T-helper 1 cell (primary cell): ENCODE results near the gene EPN2.

Experiments
- DNase-seq, 5 donors: peaks; one replicate each; pipeline ENCODE4 v3.0.0-alpha.2; 2012 to 2020

Gene EPN2

GRCh38 chr17:19295473-19296135 lies 58.4 kb downstream of the EPN2 start:
- DNase-seq, result no peak

GRCh38 chr17:19296786-19297778 lies 59.9 kb downstream of the EPN2 start:
- no peak for DNase-seq

- DNase-seq, result no peak
These were observed 61.5 kb downstream of the EPN2 start for GRCh38 chr17:19298569-19299213.

- no peak for DNase-seq
These were observed 62.1 kb downstream of the EPN2 start for GRCh38 chr17:19299214-19299747.

- DNase-seq, result no peak
These were observed 62.7 kb downstream of the EPN2 start for GRCh38 chr17:19299866-19300265.

GRCh38 chr17:19301274-19301951 lies 64.2 kb downstream of the EPN2 start:
- no peak for DNase-seq

GRCh38 chr17:19301973-19302372 lies 64.8 kb downstream of the EPN2 start:
- no peak for DNase-seq

- DNase-seq, result no peak
These were observed 65.7 kb downstream of the EPN2 start for GRCh38 chr17:19302791-19303331.

GRCh38 chr17:19303367-19303776 lies 66.2 kb downstream of the EPN2 start:
- DNase-seq, result no peak

- DNase-seq, result peak in 1 of 5 donors; percentile 43
These were observed 67.0 kb downstream of the EPN2 start for GRCh38 chr17:19304209-19304608.

GRCh38 chr17:19304751-19305150 lies 67.6 kb downstream of the EPN2 start:
- no peak for DNase-seq

- peak in 1 of 5 donors; percentile 59 for DNase-seq
These were observed 68.1 kb downstream of the EPN2 start for GRCh38 chr17:19305256-19305655.

GRCh38 chr17:19305761-19306159 lies 68.6 kb downstream of the EPN2 start:
- DNase-seq, result no peak

GRCh38 chr17:19306160-19307111 lies 69.3 kb downstream of the EPN2 start:
- peak in 4 of 5 donors; percentile 10 to 90 (median 22) for DNase-seq

- DNase-seq, result no peak
These were observed 70.4 kb downstream of the EPN2 start for GRCh38 chr17:19307521-19307920.

- DNase-seq, result no peak
These were observed 71.2 kb downstream of the EPN2 start for GRCh38 chr17:19308398-19308797.

- DNase-seq, result no peak
These were observed 72.5 kb downstream of the EPN2 start for GRCh38 chr17:19309701-19310100.

GRCh38 chr17:19310151-19310550 lies 73.0 kb downstream of the EPN2 start:
- no peak for DNase-seq

- no peak for DNase-seq
These were observed 73.8 kb downstream of the EPN2 start for GRCh38 chr17:19311016-19311415.

- peak in 1 of 5 donors; percentile 22 for DNase-seq
These were observed 74.5 kb downstream of the EPN2 start for GRCh38 chr17:19311421-19312215.
